HL-60/S4 treated with retinoic acid at 250 ng/mL for 4 days and 3 days (cell line): Measurements from ENCODE around the gene CLASP2.
"Not testable (repeated sequence)": the region's sequence is repeated elsewhere in the genome, so short reads cannot be mapped to it uniquely, and the experiment has no call there.

Source experiments
- in situ Hi-C: fragments of 300-500 bp; cut with MboI; formaldehyde crosslinking; loops from 2 replicates; pipeline ENCODE4 v1.7.0; 2022; ENCODE audit warnings: low sequenced_read_pairs

CLASP2 gene

GRCh38 chr3:33461097-33461496, 257.0 kb downstream of the CLASP2 start:
- in situ Hi-C loops = no loop called here

- in situ Hi-C loops = not testable (repeated sequence)
Measured at GRCh38 chr3:33459577-33459976, 258.5 kb downstream of the CLASP2 start.

DNA sequence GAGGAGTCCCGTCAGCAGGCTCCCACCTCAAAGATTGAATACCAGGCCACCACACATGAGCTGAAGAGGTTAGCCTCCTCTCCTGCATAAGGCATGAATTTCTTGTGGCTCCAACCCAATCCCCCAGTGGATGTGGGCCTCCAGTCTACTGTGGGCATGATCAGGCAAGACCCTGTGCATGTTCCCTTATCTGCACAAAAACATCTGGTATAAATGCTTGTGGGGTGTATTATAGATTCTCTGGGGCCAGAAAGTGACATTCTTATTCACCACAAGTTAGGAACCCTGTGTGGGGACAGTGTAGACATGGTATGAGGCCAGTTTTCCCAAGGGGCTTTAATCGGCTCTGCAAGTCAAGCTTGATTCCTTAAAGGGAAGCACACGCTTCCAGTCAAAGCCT, 259.6 kb downstream of the CLASP2 start:
- in situ Hi-C loops = no loop called here

DNA sequence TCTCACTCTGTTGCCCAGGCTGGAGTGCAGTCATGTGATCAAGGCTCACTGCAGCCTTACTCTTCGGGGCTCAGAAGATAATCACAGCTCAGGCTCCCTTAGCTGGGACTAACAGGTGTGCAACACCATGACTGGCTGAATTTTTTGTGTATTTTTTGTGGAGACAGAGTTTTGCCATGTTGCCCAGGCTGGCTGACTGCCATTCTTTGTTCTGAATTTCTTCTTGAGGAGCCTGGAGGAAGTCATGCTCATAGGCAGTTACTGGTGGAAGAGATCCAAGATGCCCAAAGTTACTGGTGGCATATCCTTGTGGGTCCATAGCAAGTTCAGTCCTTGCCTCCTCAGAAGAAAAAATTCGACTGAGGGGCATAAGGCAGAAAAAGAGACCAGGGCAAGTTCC, 261.3 kb downstream of the CLASP2 start:
- in situ Hi-C loops = no loop called here

- in situ Hi-C loops = no loop called here
Measured at GRCh38 chr3:33453331-33453761, 264.7 kb downstream of the CLASP2 start.

GRCh38 chr3:33451994-33452393, 266.1 kb downstream of the CLASP2 start:
- in situ Hi-C loops = not testable (repeated sequence)

DNA sequence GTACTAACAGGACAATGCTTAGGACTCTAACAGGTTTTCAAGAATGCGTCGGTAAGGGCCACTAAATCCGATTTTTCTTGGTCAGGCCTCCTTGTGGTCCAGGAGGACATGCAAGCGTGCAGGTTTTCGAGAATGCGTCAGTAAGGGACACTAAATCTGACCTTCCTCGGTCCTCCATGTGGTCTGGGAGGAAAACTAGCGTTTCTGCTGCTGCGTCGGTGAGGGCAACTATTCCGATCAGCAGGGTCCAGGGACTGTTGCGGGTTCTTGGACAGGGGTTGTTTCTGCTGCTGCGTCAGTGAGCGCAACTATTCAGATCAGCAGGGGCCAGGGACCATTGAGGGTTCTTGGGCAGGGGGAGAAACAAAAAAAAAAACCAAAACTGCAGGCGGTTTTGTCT, 270.1 kb downstream of the CLASP2 start:
- in situ Hi-C loops = no loop called here

DNA sequence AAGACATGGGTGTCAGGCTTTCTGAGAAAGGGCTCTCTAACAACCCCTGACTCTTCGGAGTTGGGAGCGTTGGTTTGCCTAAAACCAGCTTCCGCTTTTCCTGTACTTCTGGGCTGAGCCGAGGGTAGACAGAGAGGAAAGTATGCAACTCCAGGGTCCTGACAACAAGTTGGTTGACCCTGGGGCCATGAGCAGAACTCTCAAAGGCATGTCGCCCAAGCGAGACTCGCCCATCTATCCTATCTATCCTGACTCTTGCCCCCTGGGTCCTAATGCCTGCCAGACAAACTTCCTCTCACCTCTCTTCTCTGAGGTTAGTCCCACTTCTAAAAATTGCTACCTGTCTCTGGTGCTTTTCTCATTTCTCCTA, 270.8 kb downstream of the CLASP2 start:
- in situ Hi-C loops = not testable (repeated sequence)
